ENCODE measurements around the gene LDLRAD4.

GRCh38 chr18:13578400-13578799 lies 359.8 kb downstream of the LDLRAD4 start:
- TF ChIP-seq CTCF (IDR thresholded peaks at IDR 0.05) = no peak
- TF ChIP-seq EZH2 (IDR thresholded peaks at IDR 0.05; ENCODE audit: borderline replicate concordance, insufficient read depth, low read depth, low read length, poor library complexity, severe bottlenecking) = no peak
